ENCODE measurements around the gene ADAMTS6.

The ADAMTS6 gene

GRCh38 chr5:65132386-65132785 is 349.3 kb downstream of the ADAMTS6 start:
- DNase-seq, result no peak

- DNase-seq, result no peak
Observed at GRCh38 chr5:65128226-65128625, 353.5 kb downstream of the ADAMTS6 start.

GRCh38 chr5:65127161-65127901 is 354.4 kb downstream of the ADAMTS6 start:
- DNase-seq, result no peak

- no peak for DNase-seq
Observed at GRCh38 chr5:65126542-65127069, 355.1 kb downstream of the ADAMTS6 start.

GRCh38 chr5:65125591-65126541 is 355.9 kb downstream of the ADAMTS6 start:
- no peak for DNase-seq

GRCh38 chr5:65121880-65122436 is 359.8 kb downstream of the ADAMTS6 start:
- no peak for DNase-seq

- DNase-seq, result no peak
Observed at GRCh38 chr5:65120371-65120967, 361.3 kb downstream of the ADAMTS6 start.

- DNase-seq, result no peak
Observed at GRCh38 chr5:65117525-65117924, 364.2 kb downstream of the ADAMTS6 start.

GRCh38 chr5:65113771-65114170 is 367.9 kb downstream of the ADAMTS6 start:
- no peak for DNase-seq

- no peak for DNase-seq
Observed at GRCh38 chr5:65111961-65112658, 369.6 kb downstream of the ADAMTS6 start.

- DNase-seq, result peak; percentile 23
Observed at GRCh38 chr5:65108786-65109743, 372.7 kb downstream of the ADAMTS6 start.

GRCh38 chr5:65105301-65105700 is 376.4 kb downstream of the ADAMTS6 start:
- no peak for DNase-seq

- DNase-seq, result no peak
Observed at GRCh38 chr5:65104831-65105230, 376.9 kb downstream of the ADAMTS6 start.

- DNase-seq, result peak; percentile 45
Observed at GRCh38 chr5:65103756-65104440, 377.8 kb downstream of the ADAMTS6 start.

- peak; percentile 93 for DNase-seq
Observed at GRCh38 chr5:65102976-65103711, 378.6 kb downstream of the ADAMTS6 start.

- DNase-seq, result peak; percentile 77
Observed at GRCh38 chr5:65102371-65102975, 379.2 kb downstream of the ADAMTS6 start.

GRCh38 chr5:65101632-65102100 is 380.1 kb downstream of the ADAMTS6 start:
- DNase-seq, result no peak

GRCh38 chr5:65100911-65101631 is 380.6 kb downstream of the ADAMTS6 start:
- DNase-seq, result peak; percentile 87

Measured in DMS53 (cell line).